Smooth muscle cell (in vitro differentiated cells): ENCODE results near the gene CCDC190. TPM values are rescaled to one million over a fixed set of nuclear protein-coding genes. Genes with fewer than 3 reads are reported as not detected.
"Not testable (repeated sequence)": the region's sequence is repeated elsewhere in the genome, so short reads cannot be mapped to it uniquely, and the experiment has no call there.

ENCODE experiments used
- DNase-seq: peaks from one replicate; lab custom pipeline; 2025; ENCODE audit not compliant: unreplicated experiment; lab: John Stamatoyannopoulos, UW
- H2AFZ ChIP-seq: fragments of 200-600 bp; sonication (generic); 2 replicates; pipeline ENCODE4 v1.6.0; 2016; ENCODE audit warnings: antibody characterized with exemption, low read depth, mild to moderate bottlenecking
- H3F3A ChIP-seq: fragments of 200-600 bp; sonication (generic); 2 replicates; pipeline ENCODE4 v1.6.0; 2017; ENCODE audit warnings: antibody characterized with exemption, low read depth
- H3K27ac ChIP-seq: fragments of 200-600 bp; sonication (generic); 2 replicates; pipeline ENCODE4 v1.5.1; 2016; ENCODE audit warnings: low read depth, mild to moderate bottlenecking
- H3K27me3 ChIP-seq: fragments of 200-600 bp; sonication (generic); 2 replicates; pipeline ENCODE4 v1.6.1; 2016; ENCODE audit warnings: low read depth, mild to moderate bottlenecking
- H3K36me3 ChIP-seq: fragments of 200-600 bp; sonication (generic); 2 replicates; pipeline ENCODE4 v1.5.1; 2016; ENCODE audit warnings: low read depth
- H3K4me1 ChIP-seq: fragments of 200-600 bp; sonication (generic); 2 replicates; pipeline ENCODE4 v1.5.1; 2016; ENCODE audit warnings: low read depth
- H3K4me2 ChIP-seq: fragments of 200-600 bp; sonication (generic); 2 replicates; pipeline ENCODE4 v1.6.0; 2016; ENCODE audit warnings: mild to moderate bottlenecking
- H3K4me3 ChIP-seq: fragments of 200-600 bp; sonication (generic); 2 replicates; pipeline ENCODE4 v1.5.1; 2016; ENCODE audit warnings: mild to moderate bottlenecking
- H3K79me2 ChIP-seq: fragments of 200-600 bp; sonication (generic); 2 replicates; pipeline ENCODE4 v1.6.0; 2016; ENCODE audit warnings: low read depth, mild to moderate bottlenecking
- H3K9ac ChIP-seq: fragments of 200-600 bp; sonication (generic); 2 replicates; pipeline ENCODE4 v1.6.0; 2016; ENCODE audit warnings: low read depth
- H3K9me3 ChIP-seq: fragments of 200-600 bp; sonication (generic); replicated peaks from 2 replicates; pipeline ENCODE4 v1.5.1; 2016; ENCODE audit warnings: low read depth
- H4K20me1 ChIP-seq: fragments of 200-600 bp; sonication (generic); 2 replicates; pipeline ENCODE4 v1.6.0; 2016; ENCODE audit warnings: low read depth
- WGBS: methylation state at CpG from one replicate; pipeline ENCODE4 v1.1.7; 2016; ENCODE audit warnings: low lambda C conversion rate; 5-methylcytosine and 5-hydroxymethylcytosine counted together
- polyA plus RNA-seq: library from polyadenylated mRNA; unstranded; fragments of >200 nt; fragmentation: Nextera tagmentation; extraction: Ambion mirVana; gene quantifications from 2 replicates; pipeline ENCODE4 v1.2.1, GENCODE V29; 2016
- total RNA-seq: library from RNA; depleted of rRNA; stranded (reverse); fragments of >200 nt; gene quantifications from 2 replicates; pipeline ENCODE4 v1.2.3, GENCODE V29; 2014
- TF ChIP-seq, protein P1 (sequence below): fragments of 200-600 bp; sonication (generic); IDR thresholded peaks from 2 replicates; pipeline ENCODE4 v1.5.1; 2017; ENCODE audit warnings: borderline replicate concordance, mild to moderate bottlenecking, antibody characterized with exemption; ENCODE audit not compliant: insufficient read depth, poor library complexity, severe bottlenecking

The CCDC190 gene
- total and polyA plus RNA-seq, 2 experiments from 2014 or later = not detected

DNA sequence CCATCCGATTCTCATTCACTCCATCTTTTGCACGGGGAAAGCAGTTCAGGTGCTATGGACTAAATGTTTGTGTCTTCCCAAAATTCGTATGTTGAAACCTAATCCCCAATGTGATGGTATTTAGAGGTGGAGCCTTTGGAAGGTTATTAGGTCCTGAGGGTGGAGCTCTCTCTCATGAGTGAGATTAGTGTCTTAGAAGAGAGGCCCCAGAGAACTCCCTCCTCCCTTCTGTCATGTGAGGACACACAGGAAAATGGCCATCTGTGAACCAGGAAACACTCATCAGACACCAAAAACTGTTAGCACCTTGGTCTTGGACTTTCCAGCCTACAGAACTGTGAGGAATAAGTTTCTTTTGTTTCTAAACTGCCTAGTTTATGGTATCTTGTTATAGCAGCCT lies 15.8 kb upstream of the CCDC190 start:
- WGBS = 70% methylated on average over 3 of the region's 3 CpGs
- H3K79me2 ChIP-seq = no peaks in the 10 kb centered on the region

DNA sequence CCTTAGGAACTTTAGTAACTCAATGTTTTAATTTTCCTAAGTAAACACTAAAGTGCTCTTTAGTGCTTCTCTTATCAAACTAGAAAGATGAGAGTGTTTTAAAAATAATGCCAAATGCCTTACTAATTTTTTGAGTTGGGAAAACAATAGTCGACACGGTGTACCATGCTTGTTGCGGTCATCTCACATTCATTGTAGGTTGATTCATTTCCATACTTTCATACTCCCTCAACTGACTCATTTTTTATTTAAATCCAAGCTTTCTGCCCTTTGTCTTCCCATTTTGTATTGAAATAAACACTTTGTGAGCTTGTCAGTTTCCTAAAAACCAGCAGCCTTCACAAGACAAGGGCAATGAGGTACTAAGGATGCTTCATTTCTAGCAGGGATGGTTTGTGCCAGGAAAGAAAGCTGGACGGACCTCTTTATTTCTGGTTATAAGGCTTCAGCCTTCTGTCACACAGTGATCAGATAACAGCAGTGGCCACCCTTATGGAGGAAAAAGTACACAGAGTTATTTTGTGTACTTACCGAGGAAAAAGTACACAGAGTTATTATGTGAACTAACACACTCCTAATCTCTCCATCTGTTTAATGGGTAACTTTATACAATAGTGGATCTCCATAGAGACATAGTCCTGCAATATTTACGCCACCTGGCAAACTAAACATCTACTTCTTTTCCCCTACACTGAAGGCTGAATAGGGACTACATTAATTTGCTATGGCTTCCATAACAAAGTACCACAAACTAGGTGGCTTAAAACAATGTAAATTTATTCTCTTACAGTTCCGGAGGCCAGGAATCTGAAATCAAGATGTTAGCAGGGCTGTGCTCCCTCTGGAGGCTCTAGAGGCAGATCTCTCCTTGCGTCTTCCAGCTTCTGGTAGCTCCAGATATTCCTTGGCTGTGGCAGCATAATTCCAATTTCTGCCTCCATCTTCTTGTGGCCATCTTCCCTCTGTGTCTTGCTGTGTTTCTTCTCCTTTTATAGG lies 13.0 kb upstream of the CCDC190 start:
- Histone ChIP-seq H3K27ac (no peak overlapping the region), H4K20me1 (no peaks in the 10 kb centered on the region), H3K27me3 (peaks cover 3% of the 10 kb centered on the region), H3K36me3 (no peaks in the 10 kb centered on the region), H2AFZ (peak overlapping the region; percentile 8), H3K4me2 (no peak overlapping the region), H3K9ac (no peak overlapping the region), H3K4me1 (no peaks in the 10 kb centered on the region), H3F3A (no peaks in the 10 kb centered on the region), H3K4me3 (no peak overlapping the region), H3K9me3 (no peaks in the 10 kb centered on the region), H3K79me2 (no peaks in the 10 kb centered on the region)
- DNase-seq = no peak
- WGBS = 85% methylated on average over 8 of the region's 8 CpGs
- TF ChIP-seq, protein P1, sequence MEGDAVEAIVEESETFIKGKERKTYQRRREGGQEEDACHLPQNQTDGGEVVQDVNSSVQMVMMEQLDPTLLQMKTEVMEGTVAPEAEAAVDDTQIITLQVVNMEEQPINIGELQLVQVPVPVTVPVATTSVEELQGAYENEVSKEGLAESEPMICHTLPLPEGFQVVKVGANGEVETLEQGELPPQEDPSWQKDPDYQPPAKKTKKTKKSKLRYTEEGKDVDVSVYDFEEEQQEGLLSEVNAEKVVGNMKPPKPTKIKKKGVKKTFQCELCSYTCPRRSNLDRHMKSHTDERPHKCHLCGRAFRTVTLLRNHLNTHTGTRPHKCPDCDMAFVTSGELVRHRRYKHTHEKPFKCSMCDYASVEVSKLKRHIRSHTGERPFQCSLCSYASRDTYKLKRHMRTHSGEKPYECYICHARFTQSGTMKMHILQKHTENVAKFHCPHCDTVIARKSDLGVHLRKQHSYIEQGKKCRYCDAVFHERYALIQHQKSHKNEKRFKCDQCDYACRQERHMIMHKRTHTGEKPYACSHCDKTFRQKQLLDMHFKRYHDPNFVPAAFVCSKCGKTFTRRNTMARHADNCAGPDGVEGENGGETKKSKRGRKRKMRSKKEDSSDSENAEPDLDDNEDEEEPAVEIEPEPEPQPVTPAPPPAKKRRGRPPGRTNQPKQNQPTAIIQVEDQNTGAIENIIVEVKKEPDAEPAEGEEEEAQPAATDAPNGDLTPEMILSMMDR = no peak

More for the DNA sequence above, 15.8 kb upstream of the CCDC190 start:
- no peaks in the 10 kb centered on the region for H3K36me3 ChIP-seq
- no peaks in the 10 kb centered on the region for H3F3A ChIP-seq
- DNase-seq = no peak
- H2AFZ ChIP-seq = no peak overlapping the region
- peaks cover 3% of the 10 kb centered on the region for H3K27me3 ChIP-seq
- no peak overlapping the region for H3K4me3 ChIP-seq
- H3K27ac ChIP-seq = no peak overlapping the region
- TF ChIP-seq, protein P1 = no peak
- no peak overlapping the region for H3K4me2 ChIP-seq
- no peak overlapping the region for H3K9ac ChIP-seq
- no peaks in the 10 kb centered on the region for H3K9me3 ChIP-seq
- H4K20me1 ChIP-seq = no peaks in the 10 kb centered on the region
- H3K4me1 ChIP-seq = no peaks in the 10 kb centered on the region

DNA sequence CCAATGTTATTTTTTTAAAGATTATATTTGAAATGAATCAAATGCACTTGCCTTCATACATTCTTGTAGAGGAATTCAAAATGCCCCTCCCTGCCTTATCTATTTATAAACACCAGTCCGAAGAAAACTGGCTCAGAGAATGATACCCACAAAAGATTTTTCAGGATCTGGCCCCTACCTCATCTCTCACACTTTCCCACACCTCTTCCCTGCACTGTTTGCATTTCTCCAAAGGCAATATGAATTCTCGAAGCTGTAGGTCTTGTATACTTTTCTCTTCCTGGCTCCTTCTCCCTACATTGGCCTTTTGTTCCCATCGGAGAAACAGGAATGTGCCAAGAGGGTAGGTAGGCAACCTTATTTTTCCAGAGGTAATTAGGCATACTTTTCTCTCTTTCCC lies 12.0 kb upstream of the CCDC190 start:
- no peaks in the 10 kb centered on the region for H3K36me3 ChIP-seq
- H3K4me1 ChIP-seq = no peaks in the 10 kb centered on the region
- peaks cover 3% of the 10 kb centered on the region for H3K27me3 ChIP-seq
- no peaks in the 10 kb centered on the region for H4K20me1 ChIP-seq
- no peak overlapping the region for H2AFZ ChIP-seq
- H3K4me2 ChIP-seq = no peak overlapping the region
- 88% methylated on average over 3 of the region's 3 CpGs for WGBS
- DNase-seq = no peak
- H3K79me2 ChIP-seq = no peaks in the 10 kb centered on the region
- no peaks in the 10 kb centered on the region for H3K9me3 ChIP-seq
- TF ChIP-seq, protein P1 = no peak
- no peaks in the 10 kb centered on the region for H3F3A ChIP-seq
- no peak overlapping the region for H3K9ac ChIP-seq
- no peak overlapping the region for H3K27ac ChIP-seq
- no peak overlapping the region for H3K4me3 ChIP-seq

DNA sequence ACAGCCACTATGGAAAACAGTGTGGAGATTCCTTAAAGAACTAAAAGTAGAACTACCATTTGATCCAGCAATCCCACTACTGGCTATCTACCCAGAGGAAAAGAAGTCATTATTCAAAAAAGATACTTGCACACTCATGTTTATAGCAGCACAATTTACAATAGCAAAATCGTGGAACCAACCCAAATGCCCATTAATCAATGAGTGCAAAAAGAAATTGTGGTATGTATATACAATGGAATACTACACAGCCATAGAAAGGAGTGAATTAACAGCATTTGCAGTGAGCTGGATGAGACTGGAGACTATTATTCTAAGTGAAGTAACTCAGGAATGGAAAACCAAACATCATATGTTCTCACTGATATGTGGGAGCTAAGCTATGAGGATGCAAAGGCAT lies 10.4 kb upstream of the CCDC190 start:
- H3K79me2 ChIP-seq, H3K9ac ChIP-seq, H3K27me3 ChIP-seq, H3K4me3 ChIP-seq, H3K36me3 ChIP-seq, H3F3A ChIP-seq, H3K4me1 ChIP-seq, H3K9me3 ChIP-seq, H3K27ac ChIP-seq, H2AFZ ChIP-seq, H4K20me1 ChIP-seq, DNase-seq, H3K4me2 ChIP-seq: not testable (repeated sequence)
- WGBS = 67% methylated on average over 1 of the region's 1 CpG
